ENCODE measurements around the gene KRTAP3-2.

Gene KRTAP3-2

DNA sequence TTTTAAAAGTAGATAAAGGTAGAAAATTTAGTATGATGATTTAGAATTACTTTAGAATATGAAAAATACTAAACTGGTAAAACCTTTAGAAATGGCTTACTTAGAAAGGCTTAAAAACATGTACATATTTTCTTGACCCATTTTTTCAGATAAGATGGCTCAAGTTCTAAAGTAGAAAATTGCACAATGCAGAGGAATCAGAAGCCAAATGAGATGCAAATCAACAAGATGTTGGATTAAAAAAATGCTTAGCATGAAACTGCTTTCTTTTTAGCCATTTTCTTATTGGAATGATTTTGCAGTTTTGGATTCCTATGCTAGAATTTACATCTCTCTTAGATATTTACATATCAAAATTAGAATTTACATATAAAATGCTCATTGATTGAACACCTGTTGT, 10.7 kb upstream of the KRTAP3-2 start:
- DNase-seq (ENCODE audit: low spot score) = no peak

DNA sequence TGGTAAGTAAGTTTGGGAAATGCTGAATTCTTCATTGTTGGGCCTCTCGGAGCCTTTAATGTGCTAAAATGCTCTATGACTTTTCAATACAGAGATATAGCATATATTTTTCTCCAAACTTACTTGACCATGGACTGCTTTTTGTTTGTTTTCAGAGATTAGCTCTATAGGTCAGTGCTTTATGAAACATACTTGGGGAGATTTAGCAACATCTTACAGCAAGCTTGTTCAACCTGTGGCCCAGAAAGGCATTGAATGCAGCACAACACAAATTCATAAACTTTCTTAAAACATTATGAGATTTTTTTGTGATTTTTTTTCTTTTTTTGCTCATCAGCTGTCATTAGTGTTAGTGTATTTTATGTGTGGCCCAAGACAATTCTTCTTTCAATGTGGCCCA, 10.2 kb upstream of the KRTAP3-2 start:
- no peak for DNase-seq (ENCODE audit: low spot score)

DNA sequence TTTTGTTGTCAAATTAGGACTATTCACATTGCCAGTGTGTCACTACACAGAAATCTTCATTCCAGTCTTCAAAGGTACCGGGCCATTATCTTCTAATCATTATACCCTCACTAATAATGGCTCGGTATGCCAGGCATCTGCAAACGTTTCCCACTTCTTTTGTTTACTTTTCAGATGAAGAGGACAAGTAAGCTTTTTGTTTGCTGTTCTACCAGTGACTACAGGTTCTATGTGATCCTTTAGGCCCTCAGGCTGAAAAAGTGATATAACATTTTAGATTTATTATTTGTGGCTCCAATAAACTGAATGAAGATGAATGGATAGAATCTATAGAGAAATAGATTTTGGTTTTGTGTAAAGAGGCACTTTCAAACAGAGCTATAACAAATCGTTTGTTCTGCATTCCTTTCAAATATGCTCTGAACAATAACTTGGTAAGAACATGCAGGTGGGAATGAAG, 9.6 kb upstream of the KRTAP3-2 start:
- no peak for DNase-seq (ENCODE audit: low spot score)

DNA sequence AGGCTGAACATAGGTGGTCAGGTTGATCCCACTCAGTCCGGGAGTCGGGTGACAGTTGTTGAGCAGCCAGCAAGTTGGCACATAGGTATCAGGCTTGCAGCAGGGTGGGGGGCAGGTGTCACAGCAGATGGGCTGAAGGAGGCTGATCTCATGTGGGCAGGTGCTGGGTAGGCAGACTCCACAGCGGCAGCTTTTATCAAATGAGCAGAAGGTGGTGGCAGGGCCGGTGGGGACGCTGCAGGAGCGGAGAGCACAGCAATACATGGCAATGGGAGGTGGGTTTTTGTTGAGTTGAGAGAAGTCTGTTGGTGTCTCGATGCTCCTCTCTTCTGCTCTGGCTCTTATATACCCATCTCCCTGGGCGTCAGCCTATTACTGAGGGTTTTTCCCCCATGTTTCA, 9.1 kb upstream of the KRTAP3-2 start, which contains the start of gene KRTAP3-1:
Gene KRTAP3-1, minus strand, starts transcription at position 318 of the 400 bp plus-strand sequence. Its CDS starts 54 bp downstream, at position 264.
- no peak for DNase-seq (ENCODE audit: low spot score)

DNA sequence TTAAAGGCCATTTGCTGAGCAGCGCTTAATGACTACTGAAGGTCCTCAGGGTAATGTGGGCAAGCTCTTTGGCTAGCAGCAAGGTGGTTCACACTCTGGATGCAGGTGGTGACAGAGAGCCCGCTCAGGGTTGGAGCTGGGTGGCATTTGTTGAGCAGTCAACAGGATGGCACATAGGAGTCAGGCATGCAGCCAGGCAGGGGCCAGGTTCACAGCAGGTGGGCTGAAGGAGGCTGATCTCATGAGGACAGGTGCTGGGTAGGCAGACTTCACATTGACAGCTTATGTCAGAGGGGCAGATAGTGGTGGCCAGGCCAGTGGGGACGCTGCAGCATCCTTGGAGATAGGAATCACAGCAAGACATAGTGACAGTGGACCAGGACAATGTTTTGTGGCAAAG, 4.7 kb upstream of the KRTAP3-2 start:
- no peak for DNase-seq (ENCODE audit: low spot score)

DNA sequence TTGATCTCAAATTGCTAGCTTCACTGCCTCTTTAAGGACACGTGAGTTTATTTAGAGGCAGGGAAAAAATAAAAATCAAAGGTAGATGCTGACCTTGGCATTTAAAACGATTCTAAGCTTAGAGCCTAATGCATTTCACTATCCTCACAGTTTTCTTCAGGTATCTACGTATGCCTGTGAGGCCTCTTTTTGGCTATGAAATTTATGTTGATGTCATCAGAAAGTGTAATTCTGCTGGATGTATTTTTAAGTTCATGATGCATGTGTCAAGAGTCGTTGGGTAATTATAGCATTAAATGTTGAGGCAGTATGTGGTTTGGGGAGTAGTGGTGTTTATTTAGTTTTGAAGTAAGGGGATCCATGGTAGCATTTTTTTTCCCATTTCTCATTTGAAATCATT, 4.2 kb upstream of the KRTAP3-2 start:
- no peak for DNase-seq (ENCODE audit: low spot score)

DNA sequence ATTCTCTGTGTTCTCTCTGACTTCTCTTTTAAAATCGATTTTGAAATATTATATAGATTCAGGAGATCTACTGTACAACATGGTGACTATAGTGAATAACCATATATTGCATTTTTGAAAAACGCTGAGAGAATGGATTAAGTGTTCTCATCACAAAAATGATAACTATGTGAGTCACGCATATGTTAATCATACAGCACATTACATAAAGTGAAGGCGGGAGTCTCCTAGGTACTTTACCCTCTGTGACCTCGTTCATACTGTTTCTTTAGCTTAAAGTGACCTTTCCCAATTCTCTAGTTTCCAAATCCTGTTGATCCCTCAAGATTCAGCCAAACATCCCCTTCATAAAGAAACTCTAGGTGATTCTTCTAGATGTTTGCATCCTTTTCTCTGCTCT, 3.1 kb upstream of the KRTAP3-2 start:
- DNase-seq (ENCODE audit: low spot score) = peak; percentile 5

DNA sequence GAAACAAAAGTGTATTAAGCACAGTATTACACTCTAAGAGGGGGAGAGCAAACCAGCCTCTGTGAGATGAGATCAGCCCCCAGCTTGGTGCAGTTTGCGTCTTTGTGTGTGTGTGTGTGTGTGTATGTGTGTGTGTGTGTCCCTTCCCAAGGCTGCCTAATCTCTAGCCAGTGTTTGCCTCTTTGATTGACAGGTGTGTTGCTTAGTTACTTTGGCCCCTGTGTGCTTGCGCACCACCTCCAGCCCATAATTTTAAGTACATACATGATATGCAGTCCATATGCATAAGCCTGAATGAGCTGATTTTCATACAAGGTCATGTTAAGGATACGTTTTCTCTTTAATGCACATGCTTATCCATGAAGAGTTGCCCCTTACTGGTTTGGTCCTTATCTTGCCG, 2.1 kb upstream of the KRTAP3-2 start:
- no peak for DNase-seq (ENCODE audit: low spot score)

DNA sequence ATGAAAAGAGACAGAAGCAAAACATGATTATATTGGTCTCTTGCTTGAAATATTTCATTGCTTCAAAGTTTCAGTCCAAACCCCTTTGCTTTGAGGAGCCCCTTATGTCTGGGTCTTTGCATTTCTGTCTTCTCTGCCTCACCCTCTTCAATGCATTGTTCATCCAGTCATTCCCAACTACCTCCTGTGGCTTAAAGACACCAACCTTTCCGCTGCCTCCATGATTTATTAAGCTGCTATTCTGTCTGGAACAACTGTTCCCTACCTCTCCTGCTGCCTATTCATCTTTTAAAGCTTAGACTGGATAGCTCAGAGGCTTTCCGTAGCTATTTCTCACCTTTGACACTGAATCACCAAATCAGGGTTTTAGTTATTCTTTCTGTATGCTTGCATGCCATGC, 2.3 kb downstream of the KRTAP3-2 start:
- no peak for DNase-seq (ENCODE audit: low spot score)

DNA sequence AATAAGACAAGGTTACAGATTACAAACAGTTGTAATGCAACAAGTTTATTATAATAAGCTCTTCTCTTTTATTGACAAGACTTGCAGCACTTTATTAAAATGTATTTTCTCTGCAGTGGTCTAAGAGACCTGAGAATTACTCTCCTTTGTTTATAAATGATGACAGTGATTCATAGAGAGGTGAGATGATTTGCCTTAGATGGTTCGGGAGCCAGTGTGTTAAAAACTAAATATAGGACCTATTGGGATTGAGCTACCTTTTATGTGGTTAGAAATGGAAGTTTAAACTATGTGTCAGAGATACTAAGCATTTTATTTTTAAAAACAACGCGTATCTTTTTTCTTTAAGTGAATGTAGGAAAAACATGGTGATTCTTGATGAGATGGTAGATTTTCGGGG, 2.9 kb downstream of the KRTAP3-2 start:
- DNase-seq (ENCODE audit: low spot score) = no peak

DNA sequence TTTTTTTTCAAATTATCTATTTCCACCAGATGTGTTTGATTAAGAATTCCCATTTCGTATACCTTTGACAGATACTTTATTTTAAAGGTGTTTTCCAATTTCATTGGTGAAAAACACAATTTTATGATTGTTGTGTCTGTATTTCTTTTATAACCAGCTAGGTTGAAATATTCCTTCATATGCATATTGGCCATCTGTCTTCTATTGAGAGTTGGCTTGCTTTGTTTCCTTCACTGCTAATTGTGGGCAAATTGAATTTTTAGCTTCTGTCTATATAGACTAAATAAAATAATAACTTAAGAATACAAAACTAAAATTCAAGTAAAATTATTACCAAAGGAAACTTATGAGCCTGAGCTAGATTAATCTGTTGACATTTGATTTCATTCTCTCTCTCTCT, 4.6 kb downstream of the KRTAP3-2 start:
- DNase-seq (ENCODE audit: low spot score) = no peak

DNA sequence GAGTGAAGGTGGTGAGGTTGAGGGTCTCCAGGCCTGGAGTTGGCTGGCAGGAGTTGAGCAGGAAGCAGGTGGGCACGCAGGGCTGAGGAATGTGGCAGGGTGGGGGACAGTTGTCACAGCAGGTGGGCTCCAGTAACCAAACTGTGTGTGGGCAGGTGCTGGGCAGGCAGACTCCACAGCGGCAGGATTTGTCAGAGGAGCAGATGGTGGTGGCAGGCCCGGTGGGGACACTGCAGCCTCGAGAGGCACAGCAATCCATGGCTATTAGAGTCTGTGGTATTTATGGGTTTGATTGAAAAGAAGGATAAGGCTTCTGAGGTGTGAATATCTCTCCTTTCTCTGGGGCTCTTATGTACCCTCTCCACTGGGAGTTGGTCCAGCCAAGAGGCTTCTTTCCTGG, 5.9 kb downstream of the KRTAP3-2 start, which contains the start of gene KRTAP3-3:
Gene KRTAP3-3, minus strand, starts transcription at position 326 of the 400 bp plus-strand sequence. Its CDS starts 67 bp downstream, at position 259.
- DNase-seq (ENCODE audit: low spot score) = no peak

DNA sequence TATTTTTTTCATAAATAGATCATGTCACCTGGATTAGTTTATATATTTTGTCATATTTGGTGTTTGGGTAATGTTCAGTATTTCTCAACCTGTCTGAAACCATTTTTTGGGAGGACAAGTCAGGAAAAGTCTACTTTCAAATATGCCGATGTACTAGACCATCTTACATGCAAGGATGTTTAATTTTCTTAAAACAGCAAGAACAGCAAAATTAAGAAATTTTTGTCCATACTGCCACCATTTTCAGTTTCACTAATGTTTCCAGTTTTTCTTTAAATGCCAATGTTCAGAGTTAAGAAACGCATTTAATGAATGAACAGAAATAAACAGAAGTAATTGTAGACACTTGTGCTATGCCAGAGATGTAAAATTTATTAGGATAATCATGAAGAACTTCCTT, 6.6 kb downstream of the KRTAP3-2 start:
- no peak for DNase-seq (ENCODE audit: low spot score)

DNA sequence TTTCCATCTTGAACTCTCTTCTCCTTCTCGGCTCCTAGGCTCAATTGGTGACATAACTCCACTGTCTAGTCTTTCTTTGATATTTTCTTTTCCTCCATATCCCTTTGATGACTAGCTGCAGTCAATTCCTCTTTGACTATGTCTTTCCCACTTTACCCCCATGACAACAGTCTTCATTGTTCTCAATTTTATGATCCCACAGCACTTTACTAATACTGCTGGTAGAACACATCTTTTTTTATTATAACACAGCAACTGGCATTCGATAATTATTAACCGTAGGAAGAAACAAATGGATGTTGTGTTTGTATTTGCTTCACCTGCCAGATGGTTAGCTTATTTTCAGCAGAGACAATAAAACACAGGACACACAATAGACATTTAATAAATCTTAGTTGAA, 7.0 kb downstream of the KRTAP3-2 start:
- DNase-seq (ENCODE audit: low spot score) = no peak

DNA sequence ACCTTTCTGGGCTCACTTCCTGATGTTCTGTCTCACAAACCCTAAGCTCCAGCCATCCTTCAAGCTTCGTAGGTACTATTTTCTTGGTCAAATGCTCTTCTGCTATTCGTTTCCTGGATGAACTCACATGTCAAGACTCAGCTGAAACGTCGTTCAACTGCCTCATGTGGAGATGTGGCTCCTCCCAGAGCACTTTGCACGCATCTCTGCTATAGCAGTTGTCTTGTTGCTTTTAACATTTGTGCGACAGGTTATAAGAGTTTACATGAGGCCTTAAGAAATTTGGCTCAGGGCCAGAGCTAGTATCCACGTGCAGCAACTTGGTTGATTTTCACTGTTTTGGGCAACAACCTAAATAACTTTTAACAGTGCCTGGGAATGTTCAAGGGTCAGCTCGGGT, 12.8 kb downstream of the KRTAP3-2 start:
- no peak for DNase-seq (ENCODE audit: low spot score)

DNA sequence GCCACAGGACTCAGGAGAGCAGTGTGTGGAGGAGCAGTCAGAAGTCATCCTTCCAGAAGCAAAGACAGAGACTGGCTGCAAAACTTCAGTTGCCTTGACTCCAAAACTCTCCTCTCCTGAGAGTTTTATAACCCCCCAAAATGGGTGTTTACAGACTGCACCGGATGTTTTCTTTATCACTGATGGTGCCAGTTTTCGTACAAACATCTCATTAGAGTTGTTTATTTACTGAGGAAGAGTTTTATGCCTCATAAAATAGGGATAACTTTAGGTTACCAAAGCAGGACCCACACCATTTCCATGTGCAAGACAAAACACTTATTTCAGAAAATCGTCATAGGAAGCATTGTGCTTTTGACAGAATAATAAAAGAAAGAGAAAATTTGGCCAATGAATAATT, 15.5 kb downstream of the KRTAP3-2 start, which contains the start of gene KRT40:
Gene KRT40, minus strand, starts transcription at position 101 of the 400 bp plus-strand sequence. Its CDS starts 53 bp downstream, at position 48.
- DNase-seq (ENCODE audit: low spot score) = no peak

DNA sequence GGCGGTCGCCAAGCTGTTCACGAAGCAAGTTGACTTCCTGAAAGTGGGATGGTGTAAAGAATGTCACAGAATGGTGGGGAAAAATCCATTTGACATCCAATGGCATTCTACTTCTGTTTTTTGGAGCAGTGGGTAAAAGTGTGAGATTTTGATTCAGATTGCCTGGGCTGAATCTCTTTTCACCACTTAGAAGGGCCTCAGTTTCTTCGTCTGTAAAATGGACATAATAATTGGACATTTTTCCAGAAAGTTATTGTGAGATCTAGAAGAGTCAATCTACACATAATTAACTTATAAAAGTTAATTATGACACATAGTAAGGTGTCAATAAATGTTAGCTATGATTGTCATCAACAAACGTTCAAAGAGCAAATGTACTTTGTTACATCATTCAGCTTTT, 18.6 kb downstream of the KRTAP3-2 start:
- DNase-seq (ENCODE audit: low spot score) = no peak

DNA sequence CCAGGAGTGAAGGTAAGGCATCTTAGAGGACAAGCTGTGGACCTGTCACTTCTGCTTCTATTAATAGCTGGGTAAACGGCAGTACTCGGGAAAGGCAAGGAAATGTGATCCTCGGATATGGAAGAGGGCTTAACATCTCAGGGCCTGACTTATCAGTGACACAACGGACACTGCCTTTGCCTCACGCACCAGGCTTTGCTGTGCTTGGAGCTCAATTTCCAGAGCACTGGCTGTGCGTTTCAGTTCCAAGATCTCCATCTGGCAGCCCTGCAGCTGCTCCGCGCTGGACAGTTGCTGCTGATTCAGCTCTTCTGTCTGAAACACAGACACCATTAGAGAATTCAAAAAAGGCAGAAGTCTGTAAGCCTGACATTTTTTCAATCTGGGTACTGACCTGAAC, 19.1 kb downstream of the KRTAP3-2 start:
- no peak for DNase-seq (ENCODE audit: low spot score)

DNA sequence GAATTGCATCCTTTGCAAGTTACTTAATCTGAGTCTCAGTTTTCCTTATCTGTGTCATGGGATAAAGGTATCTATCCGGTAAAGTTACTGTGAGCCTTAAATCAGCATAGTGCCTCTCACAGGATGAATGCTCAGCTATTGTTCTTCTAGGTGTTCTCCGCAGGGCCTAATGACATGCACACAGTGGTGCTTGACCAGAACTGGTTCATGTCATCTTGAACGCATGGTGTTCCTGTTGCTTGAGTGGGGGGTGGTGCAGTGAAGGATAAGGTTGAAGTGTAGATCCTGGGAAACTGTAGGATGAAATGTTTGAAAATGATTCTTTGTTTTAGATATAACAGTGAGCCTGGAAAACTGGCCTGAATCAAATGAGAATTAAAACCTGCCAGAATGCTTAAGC, 19.6 kb downstream of the KRTAP3-2 start:
- no peak for DNase-seq (ENCODE audit: low spot score)

DNA sequence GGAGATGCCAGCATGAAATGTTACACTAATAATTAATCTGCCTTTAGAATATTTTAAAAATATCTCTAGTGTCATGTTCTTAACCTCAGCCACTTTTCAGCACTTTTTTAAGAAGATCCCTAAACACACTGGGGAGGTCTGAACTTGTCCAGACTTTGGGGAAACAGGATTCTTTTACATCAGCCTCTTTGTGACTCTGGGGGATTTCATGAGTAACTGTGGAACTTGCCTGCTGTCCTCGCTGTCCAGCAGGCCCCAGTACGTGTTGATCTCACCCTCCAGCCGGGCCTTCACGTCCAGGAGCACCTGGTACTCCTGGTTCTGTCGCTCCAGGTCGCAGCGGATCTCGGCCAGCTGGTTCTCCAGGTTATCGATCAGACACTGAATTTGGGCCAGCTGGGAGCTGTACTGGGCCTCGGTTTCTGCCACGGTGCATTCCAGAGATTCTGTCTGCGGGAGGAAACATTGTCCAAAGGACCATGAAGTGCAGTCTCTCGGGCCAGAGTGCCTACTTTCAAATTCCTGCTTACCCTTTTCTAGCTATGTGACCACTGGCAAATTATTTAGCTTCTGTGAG, 21.0 kb downstream of the KRTAP3-2 start:
- no peak for DNase-seq (ENCODE audit: low spot score)

DNA sequence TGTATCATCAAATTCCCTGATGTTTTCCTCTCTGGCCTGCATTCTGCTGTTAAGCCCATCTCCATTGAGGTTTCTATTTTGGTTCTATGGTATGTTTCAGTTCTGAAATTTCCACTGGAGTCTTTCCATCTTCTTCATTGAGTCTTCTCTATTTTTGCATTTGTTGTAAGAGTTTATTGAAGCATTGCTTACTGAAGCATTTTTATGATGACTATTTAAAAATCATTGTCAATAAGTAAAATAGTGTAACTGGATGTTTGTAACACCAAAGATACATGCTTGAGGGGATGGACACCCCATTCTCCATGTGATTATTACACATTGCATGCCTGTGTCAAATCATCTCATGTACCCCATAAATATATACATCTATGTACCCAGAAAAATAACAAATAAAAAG, 24.2 kb downstream of the KRTAP3-2 start:
- DNase-seq (ENCODE audit: low spot score) = no peak

DNA sequence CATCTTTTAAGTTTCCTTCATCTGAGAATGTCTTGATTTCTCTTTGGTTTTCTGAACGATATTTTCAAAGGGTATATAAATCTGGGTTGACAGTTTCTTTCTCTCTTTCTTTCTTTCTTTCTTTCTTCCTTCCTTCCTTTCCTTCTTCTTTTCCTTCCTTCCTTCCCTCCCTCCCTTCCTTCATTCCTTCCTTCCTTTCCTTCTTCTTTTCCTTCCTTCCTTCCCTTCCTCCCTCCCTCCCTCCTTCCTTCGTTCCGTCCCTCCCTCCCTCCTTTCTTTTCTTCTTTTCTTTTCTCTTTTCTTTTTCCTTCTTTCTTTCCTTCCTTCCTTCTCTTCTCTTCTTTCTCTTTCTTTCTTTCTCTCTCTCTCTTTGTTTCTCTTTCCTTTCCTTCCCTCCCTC, 25.3 kb downstream of the KRTAP3-2 start:
- DNase-seq (ENCODE audit: low spot score) = no peak

DNA sequence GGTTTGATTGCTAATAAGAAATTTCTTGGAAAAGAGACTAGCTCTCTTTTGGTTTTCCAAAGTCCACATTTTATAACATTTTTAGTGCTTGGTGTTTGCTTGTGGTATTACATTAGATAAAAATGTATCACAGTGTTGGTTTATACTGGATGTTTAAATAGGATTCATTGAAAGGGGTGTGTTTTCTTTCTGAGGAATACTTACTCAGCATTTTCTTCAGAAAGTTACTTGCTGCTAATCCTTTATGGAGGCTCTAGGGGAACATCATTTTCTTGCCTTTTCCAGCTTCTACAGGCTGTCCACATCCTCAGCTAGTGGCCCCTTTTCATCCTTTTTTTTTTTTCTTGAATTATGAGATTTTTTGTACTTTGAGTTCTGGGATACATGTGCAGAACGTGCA, 32.1 kb downstream of the KRTAP3-2 start:
- no peak for DNase-seq (ENCODE audit: low spot score)

DNA sequence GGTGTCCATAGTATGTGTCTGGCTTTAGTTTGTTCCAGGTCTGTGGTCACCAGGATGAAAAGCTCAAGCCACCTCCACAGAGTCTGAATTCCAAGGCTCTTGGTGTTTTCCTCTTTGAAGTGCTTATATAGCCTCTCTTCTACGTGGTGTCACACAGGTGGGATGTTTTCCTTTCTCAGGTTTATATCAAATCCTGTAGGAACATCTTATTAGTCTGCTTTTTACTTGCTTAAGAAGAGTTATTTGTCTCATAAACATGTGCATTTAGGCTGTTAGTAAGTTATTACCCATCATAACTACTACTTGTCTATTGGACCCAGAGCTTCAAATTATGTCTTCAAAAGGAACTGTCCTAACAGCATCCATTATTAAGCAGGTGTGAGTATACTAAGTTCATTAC, 32.9 kb downstream of the KRTAP3-2 start, which contains the start of gene KRT39:
Gene KRT39, minus strand, starts transcription at position 101 of the 400 bp plus-strand sequence. Its CDS starts 92 bp downstream, at position 9.
- no peak for DNase-seq (ENCODE audit: low spot score)

All from putamen (tissue), 1 donor.